Hematopoietic multipotent progenitor cell treated with erythropoietin and hydrocortisone succinate and interleukin-3 and kit ligand, for 15 days (in vitro differentiated cells): ENCODE data around the gene OARD1.

ENCODE experiments used
- DNase-seq: peaks from one replicate; pipeline ENCODE4 v3.0.0-alpha.2; 2015; ENCODE audit warnings: low spot score

OARD1 gene

GRCh38 chr6:41074692-41075436, 2.7 kb upstream of the OARD1 start:
- no peak for DNase-seq

- no peak for DNase-seq
These were observed 2.0 kb upstream of the OARD1 start for GRCh38 chr6:41073968-41074691.

- peak; percentile 72 for DNase-seq
These were observed 1.2 kb upstream of the OARD1 start for GRCh38 chr6:41073203-41073967.

GRCh38 chr6:41072836-41073202, 663 bp upstream of the OARD1 start, which contains the start of gene NFYA:
Gene NFYA (plus strand): TSS chr6:41072974. CDS start chr6:41079090, 6,116 bp downstream.
- peak; percentile 100 for DNase-seq

GRCh38 chr6:41071501-41071922, 644 bp downstream of the OARD1 start:
- no peak for DNase-seq

- peak; percentile 86 for DNase-seq
These were observed 5.3 kb downstream of the OARD1 start for GRCh38 chr6:41066867-41067304.

- DNase-seq = no peak
These were observed 6.6 kb downstream of the OARD1 start for GRCh38 chr6:41065550-41066026.

- DNase-seq = no peak
These were observed 7.3 kb downstream of the OARD1 start for GRCh38 chr6:41064841-41065240.

GRCh38 chr6:41063884-41064285, 8.3 kb downstream of the OARD1 start:
- DNase-seq = no peak

- no peak for DNase-seq
These were observed 10.1 kb downstream of the OARD1 start for GRCh38 chr6:41062056-41062455.

GRCh38 chr6:41061196-41061726, 10.9 kb downstream of the OARD1 start:
- no peak for DNase-seq

GRCh38 chr6:41059556-41059955, 12.6 kb downstream of the OARD1 start:
- DNase-seq = no peak

- DNase-seq = no peak
These were observed 13.4 kb downstream of the OARD1 start for GRCh38 chr6:41058783-41059181.

- no peak for DNase-seq
These were observed 15.2 kb downstream of the OARD1 start for GRCh38 chr6:41056768-41057490.

- no peak for DNase-seq
These were observed 17.0 kb downstream of the OARD1 start for GRCh38 chr6:41055149-41055548.

GRCh38 chr6:41054511-41054910, 17.6 kb downstream of the OARD1 start:
- DNase-seq = no peak

GRCh38 chr6:41053041-41053440, 19.1 kb downstream of the OARD1 start, which contains the start of gene APOBEC2:
Gene APOBEC2 (plus strand): TSS chr6:41053202. CDS start chr6:41053348, 146 bp downstream.
- DNase-seq = no peak

GRCh38 chr6:41051873-41052272, 20.3 kb downstream of the OARD1 start:
- no peak for DNase-seq

GRCh38 chr6:41050536-41050935, 21.6 kb downstream of the OARD1 start:
- no peak for DNase-seq

GRCh38 chr6:41049955-41050354, 22.2 kb downstream of the OARD1 start:
- DNase-seq = no peak

GRCh38 chr6:41049521-41049920, 22.6 kb downstream of the OARD1 start:
- DNase-seq = no peak
